NB4 (cell line): Measurements from ENCODE around the gene WDR62.

Experiments used
- DNase-seq: peaks from one replicate; pipeline ENCODE4 v3.0.0; 2010; ENCODE audit warnings: low read depth
- H3K4me3 ChIP-seq: one replicate; pipeline ENCODE4 v1.5.1; 2011; ENCODE audit warnings: mild to moderate bottlenecking, low read depth, low read length, moderate library complexity
- CTCF ChIP-seq: IDR thresholded peaks from one replicate; pipeline ENCODE4 v1.5.1; 2012; ENCODE audit warnings: low read depth, low read length
- MYC ChIP-seq: IDR thresholded peaks from 2 replicates; pipeline ENCODE4 v1.6.1; 2011; ENCODE audit warnings: low read depth, low read length
- POLR2A ChIP-seq: IDR thresholded peaks from 2 replicates; pipeline ENCODE4 v1.6.1; 2011; ENCODE audit warnings: mild to moderate bottlenecking; ENCODE audit not compliant: insufficient read length; ENCODE audit errors: extremely low read depth
- TF ChIP-seq, protein P1 (sequence below): IDR thresholded peaks from 2 replicates; pipeline ENCODE4 v1.6.1; 2011; ENCODE audit warnings: low read depth, low read length

Gene WDR62

GRCh38 chr19:36116344-36116637 is 61.6 kb downstream of the WDR62 start:
- H3K4me3 ChIP-seq, result peak overlapping the region; percentile 61
- DNase-seq, result no peak
- TF ChIP-seq, protein P1, sequence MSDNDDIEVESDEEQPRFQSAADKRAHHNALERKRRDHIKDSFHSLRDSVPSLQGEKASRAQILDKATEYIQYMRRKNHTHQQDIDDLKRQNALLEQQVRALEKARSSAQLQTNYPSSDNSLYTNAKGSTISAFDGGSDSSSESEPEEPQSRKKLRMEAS, result no peak
- TF ChIP-seq MYC (no peak), CTCF (no peak), POLR2A (no peak)

- DNase-seq, result no peak
- H3K4me3 ChIP-seq, result no peak overlapping the region
- TF ChIP-seq CTCF (no peak), POLR2A (no peak)
Measured at GRCh38 chr19:36120092-36120983, 65.6 kb downstream of the WDR62 start.

- DNase-seq, result no peak
- H3K4me3 ChIP-seq, result no peak overlapping the region
- TF ChIP-seq POLR2A, result no peak
- TF ChIP-seq CTCF, result no peak
- TF ChIP-seq, protein P1, result no peak
- no peak for TF ChIP-seq MYC
Measured at GRCh38 chr19:36120984-36121358, 66.3 kb downstream of the WDR62 start.

DNA sequence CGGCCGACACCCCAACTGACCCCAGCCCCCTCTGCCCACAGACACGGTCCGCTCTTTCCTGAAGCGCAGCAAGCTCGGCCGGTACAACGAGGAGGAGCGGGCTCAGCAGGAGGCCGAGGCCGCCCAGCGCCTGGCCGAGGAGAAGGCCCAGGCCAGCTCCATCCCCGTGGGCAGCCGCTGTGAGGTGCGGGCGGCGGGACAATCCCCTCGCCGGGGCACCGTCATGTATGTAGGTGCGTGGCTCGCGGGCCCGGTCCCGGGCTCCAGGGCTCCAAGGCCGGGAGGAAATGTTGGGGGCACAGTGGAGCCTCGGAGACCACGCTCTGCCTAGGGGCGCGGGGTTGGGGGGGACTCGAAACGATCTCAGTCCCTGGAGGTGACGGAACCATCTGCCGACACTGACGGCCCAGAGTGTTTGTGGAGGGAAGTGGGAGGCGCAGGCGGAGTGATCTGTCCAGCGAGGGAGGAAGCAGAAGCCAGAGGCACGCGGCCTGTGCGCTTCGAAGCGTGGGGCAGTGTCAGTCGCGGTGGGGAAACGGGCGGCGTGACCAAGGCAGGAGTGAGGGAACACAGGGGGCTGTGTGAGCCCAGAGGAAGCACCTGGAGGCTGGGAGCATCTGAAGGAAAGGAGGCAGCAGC is 66.9 kb downstream of the WDR62 start:
- DNase-seq, result no peak
- no peak overlapping the region for H3K4me3 ChIP-seq
- TF ChIP-seq POLR2A (no peak), CTCF (no peak), MYC (no peak)
- TF ChIP-seq, protein P1, result no peak

- no peak overlapping the region for H3K4me3 ChIP-seq
- no peak for DNase-seq
- no peak for TF ChIP-seq CTCF
- TF ChIP-seq POLR2A, result no peak
- no peak for TF ChIP-seq MYC
- TF ChIP-seq, protein P1, result no peak
Measured at GRCh38 chr19:36125557-36125956, 70.9 kb downstream of the WDR62 start.
